Stimulated activated CD4-positive, alpha-beta T cell treated with anti-CD3 and anti-CD28 coated beads, Interleukin-2, amount 100 ng/mL, for 48 hours (primary cell): ENCODE results near the gene LOC101059915.
"Not testable (repeated sequence)": the region's sequence is repeated elsewhere in the genome, so short reads cannot be mapped to it uniquely, and the experiment has no call there.

Source experiments
- DNase-seq, 2 donors: peaks; one replicate each; pipeline ENCODE4 v3.0.0-alpha.2; 2020

The LOC101059915 gene

DNA sequence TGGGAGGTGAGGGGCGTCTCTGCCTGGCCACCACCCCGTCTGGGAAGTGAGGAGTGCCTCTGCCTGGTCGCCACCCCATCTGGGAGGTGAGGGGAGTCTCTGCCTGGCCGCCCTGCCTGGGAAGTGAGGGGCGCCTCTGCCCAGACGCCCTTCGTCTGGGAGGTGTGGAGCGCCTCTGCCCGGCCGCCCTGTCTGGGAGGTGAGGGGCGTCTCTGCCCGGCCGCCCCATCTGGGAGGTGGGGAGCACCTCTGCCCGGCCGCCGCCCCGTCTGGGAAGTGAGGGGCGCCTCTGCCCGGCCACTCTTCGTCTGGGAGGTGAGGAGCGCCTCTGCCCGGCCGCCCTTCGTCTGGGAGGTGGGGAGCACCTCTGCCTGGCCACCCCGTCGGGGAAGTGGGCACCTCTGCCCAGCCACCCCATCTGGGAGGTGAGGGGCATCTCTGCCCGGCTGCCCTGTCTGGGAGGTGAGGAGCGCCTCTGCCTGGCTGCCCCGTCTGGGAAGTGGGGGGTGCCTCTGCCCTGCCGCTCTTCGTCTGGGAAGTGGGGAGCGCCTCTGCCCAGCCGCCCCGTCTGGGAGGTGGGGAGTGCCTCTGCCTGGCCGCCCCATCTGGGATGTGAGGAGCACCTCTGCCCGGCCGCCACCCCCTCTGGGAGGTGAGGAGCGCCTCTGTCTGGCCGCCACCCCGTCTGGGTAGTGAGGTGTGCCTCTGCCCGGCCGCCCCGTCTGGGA, 8.9 kb downstream of the LOC101059915 start:
- not testable (repeated sequence) for DNase-seq

DNA sequence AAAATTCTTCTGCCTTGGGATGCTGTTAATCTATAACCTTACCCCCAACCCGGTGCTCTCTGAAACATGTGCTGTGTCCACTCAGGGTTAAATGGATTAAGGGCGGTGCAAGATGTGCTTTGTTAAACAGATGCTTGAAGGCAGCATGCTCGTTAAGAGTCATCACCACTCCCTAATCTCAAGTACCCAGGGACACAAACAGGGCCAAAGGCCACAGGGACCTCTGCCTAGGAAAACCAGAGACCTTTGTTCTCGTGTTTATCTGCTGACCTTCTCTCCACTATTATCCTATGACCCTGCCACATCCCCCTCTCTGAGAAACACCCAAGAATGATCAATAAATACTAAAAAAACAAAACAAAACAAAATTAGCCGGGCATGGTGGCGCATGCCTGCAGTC, 9.8 kb downstream of the LOC101059915 start:
- not testable (repeated sequence) for DNase-seq

DNA sequence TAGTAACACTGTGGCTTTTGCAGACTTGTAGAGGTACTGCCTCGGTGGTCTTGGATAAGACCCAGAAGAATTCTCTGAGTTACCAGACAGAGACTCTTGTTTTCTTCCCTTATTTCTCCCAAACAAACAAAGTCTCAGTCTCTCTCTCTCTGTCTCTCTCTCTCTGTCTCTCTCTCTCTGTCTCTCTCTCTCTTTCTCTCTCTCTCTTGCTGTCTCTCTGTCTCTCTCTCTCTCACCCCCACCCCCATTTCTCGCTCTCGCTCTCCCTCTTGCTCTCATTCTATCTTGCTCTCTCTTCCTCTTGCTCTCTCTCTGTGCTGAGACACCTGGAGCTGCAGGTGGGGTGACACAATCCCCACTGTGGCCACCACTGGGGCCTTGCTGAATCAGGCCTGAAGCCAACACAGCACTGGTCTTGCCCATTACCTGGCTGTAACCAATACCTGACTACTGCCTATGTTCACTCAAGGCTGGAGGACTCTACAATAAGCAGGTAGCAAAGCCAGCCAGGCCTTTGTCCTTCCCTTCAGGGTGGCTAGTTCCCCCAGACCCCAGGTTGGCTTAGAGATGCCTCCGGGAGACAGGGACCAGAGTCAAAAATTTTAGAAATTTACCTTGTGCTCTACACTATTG, 12.3 kb downstream of the LOC101059915 start:
- no peak for DNase-seq

DNA sequence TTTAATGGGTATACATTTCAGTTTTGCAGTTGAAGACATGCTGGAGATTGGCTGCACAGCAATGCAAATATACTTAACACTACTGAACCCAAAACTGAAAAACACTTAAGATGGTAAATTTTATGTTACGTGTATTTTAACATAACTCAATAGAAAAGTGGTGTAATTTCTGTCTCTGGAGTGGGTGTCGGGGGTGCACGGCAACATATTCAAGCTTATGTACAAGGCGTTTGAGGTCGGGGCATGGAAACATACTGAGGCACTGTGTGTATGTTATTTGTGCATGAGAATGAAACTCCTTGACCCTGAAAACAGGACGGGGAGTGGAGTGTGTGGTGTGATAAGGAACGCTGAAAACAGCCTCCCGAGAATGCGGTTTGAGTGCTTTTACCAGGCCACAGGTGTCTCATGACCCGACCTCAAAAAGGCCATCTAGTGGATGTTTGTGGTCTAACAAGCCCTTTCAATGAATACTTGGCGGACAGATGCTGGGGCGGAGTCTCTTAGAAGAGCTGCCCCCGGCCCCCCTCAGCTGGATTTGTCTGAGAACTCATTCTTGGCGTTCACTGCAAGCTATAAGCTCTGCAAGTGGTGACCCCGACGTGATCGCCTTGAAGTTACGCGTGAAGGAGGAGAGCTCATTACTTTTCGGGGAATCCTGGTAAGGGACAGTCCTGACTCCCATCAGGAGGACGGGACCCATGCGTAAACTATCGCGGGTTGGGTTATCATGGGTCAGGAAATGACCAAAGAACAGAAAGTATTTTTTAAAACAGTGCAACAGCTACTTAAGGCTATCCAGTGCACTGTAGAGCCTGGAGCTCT, 29.5 kb downstream of the LOC101059915 start:
- DNase-seq, result not testable (repeated sequence)

DNA sequence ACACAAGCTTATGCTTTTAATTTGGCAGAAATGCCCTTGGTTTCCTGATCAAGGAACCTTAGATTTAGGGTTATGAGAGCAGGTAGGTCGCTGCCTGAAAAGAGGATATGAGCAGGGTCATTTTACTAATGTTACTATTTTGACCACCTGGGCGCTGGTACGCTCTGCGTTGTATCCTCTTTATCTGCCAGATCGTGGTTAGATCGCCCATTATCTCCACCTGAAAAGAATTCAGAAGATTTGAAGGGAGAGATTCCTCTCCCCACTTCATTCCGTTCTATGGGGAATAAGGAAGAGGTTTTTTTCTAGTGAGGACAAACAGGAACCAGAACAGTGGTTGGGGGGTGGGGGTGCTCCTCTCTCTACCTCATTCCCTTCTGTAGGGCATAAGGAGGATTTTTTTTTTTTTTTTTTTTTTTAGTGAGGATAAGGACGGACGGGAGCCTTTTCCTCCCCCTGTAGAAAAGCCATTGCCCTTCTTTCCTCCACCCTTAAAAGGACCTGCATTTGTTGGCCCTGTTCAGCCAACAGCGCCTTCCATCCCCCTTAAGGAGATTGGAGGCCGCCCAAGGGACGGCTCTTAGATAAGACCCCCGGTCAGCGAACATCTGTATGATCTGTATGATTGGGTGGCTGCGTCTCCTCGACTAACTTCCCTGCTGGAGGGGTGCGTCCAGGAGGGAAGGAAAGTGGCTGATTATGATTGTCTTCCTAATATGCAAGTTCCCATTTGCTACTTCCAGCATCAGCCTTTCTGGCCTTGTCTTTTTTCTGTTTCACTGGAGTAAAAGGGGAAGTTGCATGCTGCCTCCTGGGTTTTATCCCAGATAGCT, 30.3 kb downstream of the LOC101059915 start:
- DNase-seq, result not testable (repeated sequence)

DNA sequence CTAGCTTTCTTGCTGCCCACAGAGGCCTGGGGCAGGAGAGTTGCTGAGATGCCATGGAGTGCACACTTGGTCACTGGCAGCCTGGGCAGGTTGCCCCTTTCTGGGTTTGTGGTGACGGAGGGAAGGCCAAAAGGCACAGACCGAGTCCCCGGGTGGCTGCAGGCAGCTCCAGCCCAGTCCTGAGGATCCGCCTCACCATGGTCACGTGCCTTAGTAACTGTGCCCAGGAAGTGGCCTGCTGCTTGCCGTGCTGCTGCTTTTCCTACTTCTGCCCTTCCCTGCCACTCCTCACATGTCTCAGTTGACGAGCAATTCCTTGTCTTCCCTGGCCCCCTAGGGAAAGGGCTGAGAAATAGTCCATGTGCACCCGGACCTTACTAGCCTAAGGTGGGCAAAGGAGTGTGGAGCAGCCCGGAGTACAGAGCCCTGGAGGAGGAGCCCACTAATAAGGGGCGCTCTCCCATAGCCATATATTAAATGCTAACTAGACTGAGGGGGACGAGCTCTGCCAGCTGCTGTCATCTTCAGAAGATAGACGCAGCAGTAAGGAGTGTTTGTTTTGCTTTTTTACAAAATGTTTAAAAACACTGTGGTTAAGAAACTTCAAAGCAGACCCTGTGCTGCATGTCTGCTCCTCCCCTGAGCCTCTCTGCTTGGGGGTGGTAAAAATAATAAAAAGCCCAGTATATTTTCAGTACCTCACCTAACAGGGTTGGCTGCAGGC, 31.1 kb downstream of the LOC101059915 start:
- DNase-seq, result not testable (repeated sequence)

DNA sequence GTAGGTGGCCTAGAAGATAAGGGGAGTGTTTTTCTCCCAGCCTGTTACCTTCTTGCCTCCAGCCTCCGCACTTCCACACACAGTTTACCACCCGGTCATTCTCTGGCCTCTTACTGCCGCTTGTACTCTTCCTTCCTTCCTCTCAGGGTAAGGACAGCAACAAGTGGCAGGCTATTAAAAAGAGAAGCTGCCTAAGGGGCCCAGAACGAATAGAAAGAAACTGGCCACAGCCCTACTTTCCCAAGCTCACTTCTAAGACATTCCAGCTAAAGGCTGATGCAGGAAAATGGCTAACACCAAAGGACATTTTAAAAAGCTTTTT, 31.6 kb downstream of the LOC101059915 start:
- not testable (repeated sequence) for DNase-seq

DNA sequence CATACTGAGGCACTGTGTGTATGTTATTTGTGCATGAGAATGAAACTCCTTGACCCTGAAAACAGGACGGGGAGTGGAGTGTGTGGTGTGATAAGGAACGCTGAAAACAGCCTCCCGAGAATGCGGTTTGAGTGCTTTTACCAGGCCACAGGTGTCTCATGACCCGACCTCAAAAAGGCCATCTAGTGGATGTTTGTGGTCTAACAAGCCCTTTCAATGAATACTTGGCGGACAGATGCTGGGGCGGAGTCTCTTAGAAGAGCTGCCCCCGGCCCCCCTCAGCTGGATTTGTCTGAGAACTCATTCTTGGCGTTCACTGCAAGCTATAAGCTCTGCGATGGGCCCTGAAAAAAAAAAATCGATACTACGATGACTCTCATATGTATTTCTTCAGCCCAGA, 35.5 kb downstream of the LOC101059915 start:
- DNase-seq, result not testable (repeated sequence)

DNA sequence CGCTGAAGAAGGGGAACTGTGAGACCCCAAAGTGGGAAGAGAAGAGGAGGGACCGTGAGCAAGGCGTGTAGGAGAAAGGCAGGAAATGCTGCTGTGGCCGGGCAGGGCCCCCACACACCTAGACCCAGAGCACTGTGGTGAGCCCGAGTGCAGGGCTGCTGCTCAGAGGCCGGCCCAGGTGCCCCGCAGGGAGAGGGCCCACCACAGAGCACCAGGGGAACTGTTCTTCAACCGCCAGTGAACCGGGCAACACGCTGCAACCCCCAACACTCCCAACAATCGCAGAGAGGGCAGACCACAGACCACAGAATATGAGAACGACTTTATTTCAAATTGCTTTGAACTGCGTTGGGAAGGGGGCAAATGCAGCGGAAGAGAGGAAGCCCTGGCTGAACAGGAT, 46.7 kb downstream of the LOC101059915 start:
- DNase-seq, result not testable (repeated sequence)

DNA sequence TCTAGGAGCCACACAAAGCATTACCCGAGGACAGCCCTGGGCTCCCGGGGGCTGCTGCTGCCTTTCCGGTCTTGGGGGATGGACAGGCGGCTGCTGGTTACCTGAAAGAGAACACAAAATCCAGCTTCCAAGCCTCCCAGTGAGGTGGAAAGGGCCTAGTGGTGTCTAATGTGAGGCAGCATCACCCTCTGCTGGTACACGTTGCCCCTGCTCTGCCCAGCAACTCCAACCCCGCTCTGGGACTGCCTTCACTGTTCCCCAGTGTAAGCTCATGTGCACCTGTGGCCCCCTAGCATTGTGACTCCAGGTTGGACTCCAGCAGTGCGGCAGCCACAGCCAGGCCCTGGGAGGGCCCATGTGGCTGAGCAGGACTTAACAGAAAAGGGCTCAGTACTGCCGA, 48.2 kb downstream of the LOC101059915 start:
- not testable (repeated sequence) for DNase-seq

DNA sequence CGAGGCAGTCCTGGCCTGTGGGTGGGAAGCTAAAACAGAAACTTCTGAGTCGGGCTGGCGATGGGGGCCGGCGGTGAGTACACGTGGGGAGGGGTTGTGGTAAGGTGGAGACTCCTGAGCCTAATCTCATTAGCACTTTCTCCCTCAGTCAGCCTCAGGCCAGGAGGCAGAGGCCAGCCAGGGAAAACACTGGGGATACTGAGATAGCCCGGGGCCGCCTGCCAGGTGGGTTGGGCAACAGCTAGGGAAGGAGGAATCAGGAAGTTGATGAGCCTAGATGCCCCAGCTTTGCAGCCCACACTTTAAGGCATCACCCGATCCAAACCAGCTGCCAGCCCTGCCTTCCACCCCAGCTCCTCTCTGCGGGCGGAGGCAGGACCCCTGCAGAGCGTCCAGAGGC, 49.0 kb downstream of the LOC101059915 start:
- DNase-seq, result not testable (repeated sequence)

DNA sequence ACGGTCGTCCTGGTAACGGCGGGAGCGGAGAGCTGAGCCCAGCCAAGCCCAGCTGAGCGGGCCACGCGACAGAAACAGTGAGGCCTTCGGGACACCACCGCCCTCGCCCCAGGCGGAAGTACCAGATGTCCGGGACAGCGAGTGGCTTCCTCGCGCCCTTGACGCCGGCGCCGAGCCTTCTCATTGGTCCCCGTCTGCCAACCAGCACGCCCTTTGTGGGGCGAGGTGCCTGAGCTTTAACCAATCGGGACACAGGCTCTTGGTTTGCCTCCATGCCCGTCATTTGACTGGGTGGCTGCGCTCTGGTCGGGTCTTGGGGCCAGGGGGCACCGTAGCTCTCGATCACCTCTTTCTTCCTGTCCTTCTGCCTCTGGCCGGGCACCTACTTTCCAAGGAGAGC, 50.8 kb downstream of the LOC101059915 start, which contains the start of gene CXorf49:
CXorf49 (minus strand) TSS at position 101 of the 400 bp plus-strand sequence. CDS start 134 bp downstream, outside the sequence.
- not testable (repeated sequence) for DNase-seq

DNA sequence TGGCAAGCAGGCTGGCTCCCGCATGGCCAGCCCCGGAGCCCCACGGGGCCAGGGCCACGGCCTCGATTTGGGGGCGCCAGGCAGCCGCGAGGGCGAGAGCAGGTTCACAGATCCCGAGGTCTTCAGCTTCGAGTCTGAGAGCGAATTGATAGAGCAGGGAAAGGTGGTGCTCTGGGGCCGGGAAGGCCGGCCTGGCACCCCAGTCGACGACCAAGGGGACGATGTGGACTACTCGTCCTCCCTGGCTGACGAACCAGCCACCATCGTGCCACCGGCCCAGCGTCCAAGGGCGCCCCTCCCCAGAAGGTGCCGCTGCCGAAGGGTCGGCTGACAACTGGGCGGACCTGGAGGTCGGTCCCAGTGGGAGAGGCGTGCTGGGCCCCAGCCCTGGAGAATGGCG, 51.8 kb downstream of the LOC101059915 start:
- DNase-seq, result not testable (repeated sequence)

DNA sequence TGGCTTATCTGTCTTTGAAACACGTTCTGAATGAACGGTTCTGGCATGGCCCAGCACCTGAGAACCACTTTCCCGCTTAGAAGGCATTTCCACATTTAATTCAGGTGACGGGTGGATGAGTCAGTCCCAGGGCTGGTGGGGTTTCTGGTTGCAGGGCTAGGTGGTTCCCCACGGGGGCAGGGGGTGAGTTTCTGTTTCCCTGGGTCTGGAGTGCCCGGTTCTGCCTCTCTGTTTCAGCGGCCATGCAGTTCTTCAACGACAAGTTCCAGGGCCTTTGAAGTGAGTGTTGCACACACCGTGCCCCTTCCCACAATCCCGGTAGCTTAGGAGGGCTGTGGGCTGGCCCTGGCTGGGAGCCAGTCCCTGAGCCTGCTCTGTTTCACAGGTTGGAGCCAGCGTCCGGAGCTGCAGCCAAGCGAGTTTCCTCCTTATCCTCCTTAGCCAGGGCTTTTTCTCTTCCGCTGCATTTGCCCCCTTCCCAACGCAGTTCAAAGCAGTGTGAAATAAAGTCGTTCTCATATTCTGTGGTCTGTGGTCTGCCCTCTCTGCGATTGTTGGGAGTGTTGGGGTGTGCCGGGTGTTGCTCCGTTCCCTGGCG, 53.0 kb downstream of the LOC101059915 start:
- DNase-seq, result not testable (repeated sequence)
